GM19035 (cell line): ENCODE results near the gene C1orf116.

Experiments used
- ATAC-seq: cut with Tn5 transposase; IDR thresholded peaks from one replicate; pipeline ENCODE4 v1.9.1; 2021; ENCODE audit not compliant: unreplicated experiment

C1orf116 gene

DNA sequence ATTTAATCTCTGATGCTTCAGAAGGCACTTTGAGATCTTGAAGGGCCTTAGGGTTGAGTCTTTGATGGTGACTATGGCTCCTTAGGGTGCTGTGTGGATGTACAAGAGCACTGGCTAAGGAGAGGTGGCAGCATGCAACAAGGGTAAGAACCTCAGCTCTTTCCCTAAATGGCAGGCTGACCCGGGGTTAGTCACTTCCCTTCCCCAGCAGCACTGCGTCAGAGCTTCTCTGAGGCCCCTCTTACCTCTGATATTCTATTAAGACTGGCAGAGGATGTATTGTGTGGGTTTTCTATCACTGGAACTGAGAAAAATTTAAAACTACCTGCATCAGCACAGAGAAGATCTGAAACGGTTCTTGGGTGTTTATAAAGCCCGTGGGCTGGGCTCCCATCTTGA lies 11.8 kb downstream of the C1orf116 start:
- no peak for ATAC-seq

DNA sequence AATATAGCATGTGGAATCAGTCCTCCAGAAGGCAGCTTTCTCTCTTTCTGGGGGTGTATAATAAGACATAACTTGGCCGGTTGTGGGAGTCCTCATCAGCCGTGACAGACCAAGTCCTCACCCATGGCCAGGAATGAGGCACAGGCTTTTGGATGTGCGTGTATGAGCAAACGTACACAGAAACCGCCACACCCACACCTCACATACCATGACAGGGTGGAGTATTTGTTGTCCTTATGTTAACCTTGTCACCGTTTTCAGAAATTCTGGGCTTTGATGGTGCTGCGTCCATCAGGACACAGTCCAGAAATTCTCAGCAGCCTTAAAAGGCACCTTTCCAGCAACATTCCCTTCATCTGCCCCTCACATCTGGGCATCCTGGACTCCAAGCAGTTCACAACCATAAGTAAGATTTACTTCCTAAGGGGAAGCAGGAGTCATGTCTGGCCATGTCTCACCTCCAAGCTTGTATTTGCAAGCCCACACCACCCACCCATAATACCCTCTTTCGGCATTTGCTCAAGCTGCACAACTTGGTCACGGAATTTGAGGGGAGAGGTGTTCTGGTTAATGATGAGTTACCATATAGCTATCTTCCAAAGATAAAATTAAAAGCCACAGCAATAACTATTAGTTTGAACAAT lies 12.4 kb downstream of the C1orf116 start:
- ATAC-seq = no peak

DNA sequence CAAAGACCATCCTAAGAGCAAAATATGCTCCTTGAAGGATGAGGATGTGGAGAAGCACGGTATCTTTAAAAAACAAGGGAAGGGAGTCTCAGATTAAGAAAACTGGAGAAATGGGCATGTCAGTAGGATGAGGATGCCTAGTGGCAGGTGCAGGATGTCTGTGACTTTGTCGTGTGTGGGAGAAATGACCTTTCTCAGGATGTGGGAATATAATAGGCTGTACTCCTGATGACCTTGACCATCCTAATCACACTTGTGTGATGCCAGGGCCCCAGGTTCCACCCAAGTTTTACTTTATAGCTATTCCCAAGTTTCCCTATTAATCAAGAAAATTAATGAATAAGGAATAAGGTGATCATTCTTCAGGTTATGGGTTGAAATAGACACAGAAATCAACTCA lies 12.9 kb downstream of the C1orf116 start:
- no peak for ATAC-seq

DNA sequence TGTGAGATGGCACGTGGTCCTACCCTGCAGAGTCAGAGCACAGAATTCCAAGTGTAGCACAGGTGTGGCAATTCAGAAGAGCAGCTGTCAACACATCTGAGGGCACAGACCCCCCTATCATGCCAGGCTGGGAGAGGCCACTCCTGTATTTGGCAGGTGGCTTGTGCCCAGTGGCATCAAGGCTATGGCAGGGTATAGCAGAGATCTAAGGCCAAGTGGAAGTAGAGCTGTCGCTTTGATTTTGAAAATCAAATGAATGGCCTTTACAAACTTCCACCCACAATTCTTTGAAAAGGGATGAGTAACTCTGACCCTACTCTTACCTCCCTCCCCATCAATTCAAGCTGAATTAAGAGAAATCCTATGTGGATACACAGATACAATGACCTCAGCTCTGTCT lies 13.4 kb downstream of the C1orf116 start:
- ATAC-seq = no peak

DNA sequence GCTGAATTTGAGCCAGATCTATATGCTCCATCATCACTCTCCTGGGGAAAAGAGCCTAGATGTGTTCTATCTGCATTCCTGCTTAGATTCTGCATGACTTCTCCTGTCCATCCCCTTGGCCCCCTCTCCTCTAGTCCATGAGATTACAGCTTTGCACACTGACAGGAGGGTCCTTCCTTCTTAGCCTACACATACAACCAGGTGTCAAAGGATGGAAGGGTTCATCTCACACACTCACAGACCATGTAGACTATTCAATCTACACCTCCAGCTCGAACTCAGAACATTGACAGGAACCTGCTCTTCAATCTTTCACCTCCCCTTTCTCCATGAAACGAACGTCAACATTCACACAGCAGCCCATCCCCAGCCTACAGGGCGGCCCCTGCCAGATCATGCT lies 13.8 kb downstream of the C1orf116 start:
- ATAC-seq = no peak

DNA sequence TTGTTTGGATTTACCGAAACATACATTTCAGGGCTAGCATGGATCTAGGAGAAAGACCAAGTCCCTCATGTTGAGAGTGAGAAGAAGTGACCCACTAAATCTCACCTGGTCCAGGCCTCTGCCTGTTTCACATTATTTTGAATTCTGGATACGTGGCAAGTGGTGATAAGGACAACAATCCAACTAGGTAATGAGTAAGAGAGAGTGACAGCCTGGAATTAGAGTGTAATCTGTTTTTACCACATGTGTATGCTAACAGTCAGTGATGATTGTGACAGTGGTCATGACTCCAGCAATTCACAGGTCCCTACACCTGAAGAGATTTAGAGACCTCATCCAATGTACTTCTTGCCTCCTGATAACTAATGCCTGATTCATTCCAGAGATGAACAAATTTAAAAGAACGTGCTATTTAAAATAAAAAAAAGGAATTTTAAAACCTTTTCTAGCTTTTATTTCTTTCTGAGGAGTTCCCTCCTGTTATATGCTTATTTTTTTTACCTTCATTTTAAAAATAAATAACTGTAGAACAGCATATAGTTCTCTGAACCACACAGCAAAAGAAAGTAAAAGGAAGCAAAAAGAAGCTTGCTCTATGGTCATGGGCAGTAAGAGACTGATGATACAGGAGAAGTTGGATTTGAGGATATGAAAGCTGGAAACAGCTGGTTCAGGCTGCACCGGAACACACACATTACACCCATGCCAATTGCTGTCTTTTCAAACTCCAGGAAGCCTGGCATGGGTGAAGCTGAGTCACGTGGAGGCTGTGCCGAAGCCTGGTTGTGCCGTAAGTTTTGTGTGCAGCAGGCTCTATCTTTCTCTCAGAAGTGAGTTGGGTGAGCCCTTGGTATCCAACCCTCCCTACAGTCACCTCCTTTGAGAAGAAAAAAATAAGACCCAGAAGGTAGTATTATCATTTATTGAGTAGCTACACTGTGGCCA lies 14.7 kb downstream of the C1orf116 start:
- ATAC-seq = no peak

DNA sequence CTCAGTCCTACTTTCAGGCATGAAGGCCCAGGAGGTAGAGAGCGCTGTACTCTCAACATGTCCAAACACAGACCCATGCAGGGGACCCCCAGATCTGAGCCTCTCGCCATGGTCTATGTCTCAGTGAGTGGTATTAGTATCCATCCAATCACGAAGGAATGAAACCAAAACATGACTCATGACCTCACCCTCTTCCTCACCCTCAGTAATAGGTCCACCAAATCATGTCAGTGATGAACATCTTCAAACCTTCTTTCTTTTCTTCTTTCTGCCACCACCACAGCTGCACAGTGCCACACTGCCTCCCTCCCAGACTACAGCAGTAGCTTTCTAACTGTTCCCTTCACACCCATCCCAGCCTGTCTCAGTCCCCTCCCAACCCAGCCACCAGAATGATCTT lies 16.8 kb downstream of the C1orf116 start:
- no peak for ATAC-seq

DNA sequence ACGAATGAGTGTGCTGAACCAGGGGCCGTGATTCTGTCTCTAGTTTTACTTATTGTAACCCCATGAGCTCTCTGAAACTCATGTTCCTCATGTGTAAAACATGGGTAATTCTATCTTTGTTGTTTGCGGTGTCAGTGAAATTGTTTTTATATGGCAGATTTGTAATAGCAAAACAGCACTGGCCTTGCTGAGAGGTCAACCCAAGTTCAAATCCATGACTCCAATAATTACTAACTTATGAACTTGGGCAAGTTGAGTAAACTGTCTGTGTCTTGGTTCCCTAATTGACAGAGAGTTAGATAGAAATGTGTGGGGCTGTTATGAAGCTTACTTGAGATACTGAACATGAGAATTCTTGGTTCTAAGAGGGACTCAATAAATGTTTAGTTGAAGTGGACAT lies 17.8 kb downstream of the C1orf116 start:
- no peak for ATAC-seq

DNA sequence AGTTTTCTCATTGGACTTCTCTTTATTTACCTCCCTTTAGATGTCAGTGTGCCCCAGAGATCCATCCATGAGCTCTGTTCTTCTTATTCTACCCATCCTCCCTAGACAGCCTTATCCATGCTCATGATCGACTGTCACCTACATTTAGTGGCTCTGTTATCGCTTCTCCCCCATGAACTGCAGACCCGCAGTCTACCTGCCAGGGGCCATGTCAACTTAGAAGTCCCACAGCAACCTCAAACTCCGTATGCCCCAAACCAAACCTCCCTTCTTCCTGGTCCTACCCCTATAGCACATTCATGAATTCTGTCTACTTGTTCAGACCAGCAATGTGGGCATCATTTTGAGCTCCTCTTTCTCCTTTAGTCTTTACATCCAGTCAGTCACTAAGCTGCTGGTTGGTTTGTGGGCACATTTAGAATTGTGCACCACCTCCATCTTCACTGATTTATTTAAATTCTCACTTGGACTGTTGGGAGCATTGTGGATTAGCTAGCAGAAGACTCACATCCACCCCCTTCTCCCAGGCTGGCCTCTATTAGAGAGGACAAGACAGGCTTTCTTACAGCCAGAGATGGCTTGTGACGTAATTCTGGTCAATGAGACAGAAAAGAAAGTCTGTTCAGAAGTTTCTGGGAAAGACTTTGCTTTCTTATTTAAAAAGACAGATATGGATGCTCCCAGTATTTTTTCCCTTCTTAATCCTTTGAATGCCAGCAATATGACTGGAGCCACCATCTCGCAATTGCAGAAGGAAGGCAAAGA lies 19.1 kb downstream of the C1orf116 start:
- ATAC-seq = no peak

DNA sequence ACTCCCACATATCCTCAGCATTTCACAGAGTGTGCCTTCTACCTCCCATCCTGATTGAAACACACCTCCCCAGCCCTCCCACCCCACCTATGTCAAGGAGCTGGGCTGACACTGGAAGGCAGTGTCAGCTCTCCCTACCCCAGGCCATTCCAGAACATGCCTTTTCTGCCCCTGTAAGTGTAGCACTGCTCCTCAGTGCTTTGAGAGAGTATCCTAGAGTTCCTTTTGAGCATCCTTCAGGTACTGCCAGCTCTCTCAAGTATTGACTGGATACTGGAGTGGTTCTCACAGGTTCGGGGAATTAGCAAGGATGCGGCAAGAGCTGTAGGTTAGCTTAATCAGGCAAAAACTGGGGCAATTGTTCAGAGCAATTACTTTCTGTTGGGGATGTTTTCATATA lies 21.8 kb downstream of the C1orf116 start:
- ATAC-seq = no peak

DNA sequence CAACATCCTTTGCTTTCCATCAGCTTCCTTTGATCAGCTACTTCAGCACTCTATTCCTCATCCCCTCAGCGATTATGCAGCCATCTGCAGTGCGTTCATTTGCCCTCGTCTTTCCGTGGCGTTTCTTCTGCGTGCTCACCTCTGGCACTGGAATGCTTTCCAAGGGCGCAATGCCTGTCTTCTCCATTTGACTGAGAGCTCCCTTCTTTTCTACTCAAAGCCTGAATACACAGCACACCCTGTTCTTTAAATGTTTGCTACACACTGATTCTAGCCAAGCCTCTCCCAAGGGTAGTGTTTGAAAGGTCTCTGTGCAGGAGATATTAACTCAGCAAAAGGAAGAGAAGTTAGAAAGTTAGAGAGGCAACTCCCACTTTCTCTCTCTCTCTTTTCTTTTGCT lies 22.6 kb downstream of the C1orf116 start:
- no peak for ATAC-seq

DNA sequence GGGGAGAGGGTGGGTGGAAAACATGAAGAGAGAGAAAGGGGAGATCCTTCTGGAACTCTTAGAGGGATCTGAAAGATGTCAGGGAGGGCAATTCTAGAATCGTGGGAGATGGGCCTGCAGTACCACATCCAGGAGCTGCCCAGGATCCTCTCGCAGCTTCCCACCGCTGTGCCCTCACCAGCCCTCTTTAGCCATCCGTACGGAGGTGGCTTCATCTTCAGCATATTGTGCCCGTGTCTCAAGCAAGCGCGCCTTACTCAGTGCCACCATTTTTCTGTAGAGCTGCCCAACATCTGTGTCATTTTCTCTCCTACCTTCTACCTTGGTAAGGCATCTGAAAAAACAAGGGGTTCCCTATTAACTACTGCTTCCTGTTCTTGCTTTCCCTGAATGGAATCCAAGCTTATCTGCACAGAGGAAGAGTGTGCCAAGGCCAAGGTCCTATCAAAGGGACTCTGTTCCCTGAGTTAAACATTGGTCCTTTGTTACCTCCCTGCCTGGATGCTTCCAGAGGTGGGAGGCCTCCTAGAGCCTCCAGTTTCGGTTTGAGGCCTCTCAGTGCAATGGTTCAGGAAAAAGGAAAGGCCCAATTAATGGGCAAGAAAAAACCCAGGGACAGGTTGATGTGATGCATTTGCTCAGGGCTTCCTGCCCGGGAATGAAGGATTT lies 23.2 kb downstream of the C1orf116 start:
- ATAC-seq = no peak

DNA sequence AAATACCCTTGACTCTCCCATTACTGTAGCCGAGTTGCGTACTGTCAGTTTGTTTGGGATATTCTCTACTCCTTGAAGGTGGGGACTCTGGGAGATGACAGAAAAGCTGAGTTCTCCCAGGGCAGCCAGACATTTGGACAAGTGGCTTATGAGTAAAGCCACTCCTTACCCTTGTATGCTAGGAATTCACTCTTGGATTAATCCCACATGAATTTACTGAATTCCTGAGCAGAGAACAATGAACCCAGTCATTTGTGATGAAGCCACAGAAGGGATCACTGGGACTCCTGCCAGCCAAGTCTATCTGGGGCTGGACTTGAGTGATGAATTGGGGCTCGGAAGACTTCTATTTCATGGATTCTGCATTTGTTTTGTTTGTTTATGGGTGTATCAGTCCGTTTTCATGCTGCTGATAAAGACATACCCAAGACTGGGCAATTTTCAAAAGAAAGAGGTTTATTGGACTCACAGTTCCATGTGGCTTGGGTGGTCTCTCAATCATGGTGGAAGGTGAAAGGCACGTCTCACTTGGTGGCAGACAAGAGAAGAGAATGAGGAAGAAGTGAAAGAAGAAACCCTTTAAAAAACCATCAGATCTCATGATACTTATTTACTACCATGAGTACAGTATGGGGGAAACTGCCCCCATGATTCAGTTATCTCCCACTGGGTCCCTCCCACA lies 25.1 kb downstream of the C1orf116 start:
- ATAC-seq = no peak

DNA sequence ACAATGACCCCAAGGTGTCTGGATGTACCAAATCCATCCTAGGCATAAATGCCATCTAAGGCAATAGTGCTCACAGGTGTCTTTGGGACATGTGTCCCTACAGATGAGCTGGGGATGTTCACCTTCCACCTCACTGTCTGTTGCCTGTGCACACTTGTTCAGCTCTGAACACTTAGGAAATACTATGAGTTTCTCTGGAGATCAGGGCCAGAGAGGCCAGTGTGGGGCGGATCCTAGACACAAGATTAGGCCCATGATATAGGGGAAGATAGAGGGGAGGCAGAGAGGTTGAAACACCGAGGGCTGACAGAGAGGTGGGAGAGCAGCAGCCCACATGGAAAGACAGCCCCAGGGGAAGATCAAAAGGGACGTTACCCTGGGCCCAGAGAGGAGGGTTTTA lies 25.6 kb downstream of the C1orf116 start:
- ATAC-seq = no peak

DNA sequence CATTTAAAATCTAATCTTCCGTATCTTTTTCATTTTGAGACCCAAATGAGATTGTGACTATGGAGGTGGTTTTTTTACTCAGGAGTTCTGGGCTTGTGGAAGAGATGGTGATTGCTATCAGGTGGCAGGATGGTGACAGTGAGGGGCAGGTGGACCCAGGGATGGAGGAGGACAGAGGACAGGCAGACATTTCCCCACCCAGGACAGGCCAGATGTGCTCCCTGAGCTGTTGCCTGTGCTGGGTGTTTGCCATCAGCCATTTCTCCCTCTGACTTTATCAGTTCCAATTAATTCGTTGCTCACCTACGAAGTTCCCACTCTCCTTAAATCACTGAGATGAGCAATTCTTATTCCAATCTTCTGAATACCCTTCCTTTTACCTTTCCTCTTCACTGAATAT lies 26.5 kb downstream of the C1orf116 start:
- ATAC-seq = no peak

DNA sequence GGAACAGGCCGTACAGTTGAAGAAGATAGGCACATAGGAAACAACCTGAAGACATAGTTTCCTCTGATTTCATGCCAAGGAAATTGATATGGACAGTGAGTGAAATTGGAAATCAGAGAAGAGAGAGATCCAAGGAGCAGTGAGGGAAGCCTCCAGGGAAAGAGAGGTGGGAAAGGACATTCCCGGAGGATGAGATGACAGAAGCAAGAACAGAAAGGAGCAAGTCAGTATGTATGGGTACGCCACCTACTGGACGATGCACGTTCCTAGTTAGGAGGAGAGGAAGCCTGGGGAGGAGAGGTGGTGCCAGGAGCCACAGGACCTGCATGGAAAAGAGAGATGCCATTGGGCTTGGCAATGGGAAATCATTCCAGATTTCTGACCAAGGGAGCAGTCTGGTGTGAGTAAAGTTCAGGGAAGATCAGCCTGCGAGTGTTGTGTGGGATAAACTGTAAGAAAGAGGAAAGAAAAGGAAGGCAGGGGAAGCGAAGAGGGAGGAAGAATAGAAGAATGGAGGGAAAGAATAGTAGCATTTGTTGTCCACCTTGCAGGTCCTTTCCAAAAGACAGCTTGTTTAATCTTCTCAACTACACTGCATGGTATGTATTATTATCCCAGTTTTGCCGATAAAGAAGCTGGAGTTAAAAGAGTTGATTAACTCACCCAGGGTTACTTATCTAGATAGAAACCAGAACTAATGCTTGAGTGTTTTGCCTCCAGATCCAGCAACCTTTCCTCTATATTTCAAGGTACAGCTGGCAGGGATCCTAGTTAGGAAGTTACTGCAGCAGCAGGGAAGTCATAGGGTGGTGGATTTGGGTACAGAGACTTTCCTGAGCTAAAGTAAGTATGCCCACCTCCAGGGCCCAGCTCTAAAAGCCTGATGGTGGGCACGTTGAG lies 27.4 kb downstream of the C1orf116 start:
- ATAC-seq = no peak

DNA sequence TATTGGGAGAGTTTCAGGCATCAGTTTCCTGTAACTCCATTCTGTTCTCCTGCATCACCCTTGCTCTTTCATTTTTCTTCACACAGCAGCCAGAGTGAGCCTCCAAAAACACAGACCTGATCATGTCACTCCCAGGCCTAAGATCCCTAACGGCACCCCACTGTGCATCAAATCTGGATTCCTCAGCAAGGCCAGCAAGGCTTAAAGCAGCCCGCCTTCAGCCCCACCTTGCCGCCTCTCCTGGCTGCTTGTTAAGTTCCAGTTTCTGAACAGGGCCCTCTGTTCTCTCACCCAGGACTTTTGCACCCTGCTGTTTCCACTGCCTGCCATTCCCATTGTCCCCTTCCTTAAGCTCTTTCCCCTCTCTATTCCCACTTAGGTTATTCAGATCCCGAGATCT lies 29.3 kb downstream of the C1orf116 start:
- no peak for ATAC-seq

DNA sequence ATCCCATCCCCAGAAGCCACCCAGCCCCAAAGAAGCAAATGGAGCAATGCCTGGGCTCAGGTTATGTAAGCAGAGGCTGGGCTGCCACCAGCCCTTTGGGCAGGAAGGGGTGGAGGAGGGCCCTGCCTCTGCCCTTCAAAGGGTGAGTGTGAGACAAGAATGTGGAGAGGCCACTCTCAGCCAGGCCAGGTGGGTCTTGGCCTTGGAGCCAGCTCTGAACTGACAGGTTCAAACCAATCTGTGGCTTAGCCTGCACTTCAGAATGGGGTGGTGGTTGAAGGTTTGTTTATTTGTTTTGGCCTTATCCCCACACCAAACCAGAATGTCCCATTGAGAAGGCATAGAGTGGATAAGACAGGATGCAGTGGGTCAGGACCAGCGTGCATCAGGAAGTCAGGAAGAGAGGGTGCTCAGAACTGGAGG lies 29.8 kb downstream of the C1orf116 start:
- ATAC-seq = no peak

DNA sequence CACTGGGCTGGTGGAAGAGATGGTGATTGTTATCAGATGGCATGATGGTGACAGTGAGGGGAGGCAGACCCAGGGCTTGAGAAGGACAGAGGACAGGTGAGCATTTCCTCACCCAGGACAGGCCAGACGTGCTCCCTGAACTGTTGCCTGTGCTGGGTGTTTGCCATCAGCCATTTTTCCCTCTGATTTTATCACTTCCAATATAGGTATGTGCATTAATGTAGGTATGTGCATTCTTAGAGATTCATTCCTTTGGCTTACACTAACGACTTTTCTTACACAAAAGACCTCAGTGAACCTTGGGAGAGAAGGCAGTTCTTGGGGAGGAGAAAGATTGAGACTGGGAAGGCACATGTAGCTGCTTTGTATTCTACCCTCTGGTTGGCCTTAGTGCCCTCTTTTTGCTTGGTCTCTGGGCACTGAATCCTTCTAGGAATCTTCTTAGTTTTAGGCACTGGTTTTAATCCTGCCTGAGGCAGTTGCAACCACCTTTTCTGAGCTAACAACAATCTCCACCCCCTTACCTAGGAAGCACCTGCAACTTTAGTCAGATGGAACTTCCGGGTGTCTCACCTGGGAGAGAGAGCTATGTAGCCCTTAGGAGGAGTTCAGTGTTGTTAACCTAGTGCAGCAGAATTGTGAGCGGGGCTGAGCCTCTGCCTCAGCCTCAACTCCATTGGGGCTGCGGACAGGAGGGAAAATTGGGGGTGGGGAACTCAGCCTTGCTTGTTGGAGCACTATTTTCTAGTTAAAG lies 30.9 kb downstream of the C1orf116 start:
- no peak for ATAC-seq
